Keratinocyte (primary cell): ENCODE measurements around the gene PRKN. TPM values are rescaled to one million over a fixed set of nuclear protein-coding genes. Genes with fewer than 3 reads are reported as not detected.

Experiments
- DNase-seq: peaks from one replicate; pipeline ENCODE4 v3.0.0-alpha.2; 2011; ENCODE audit warnings: low read depth, missing footprints, low spot score
- FAIRE-seq: peaks from 2 replicates; lab custom pipeline; 2011; peaks lifted over from hg19 to GRCh38; lab: Jason Lieb, UNC
- H2AFZ ChIP-seq: 2 replicates; pipeline ENCODE4 v1.6.0; 2012; ENCODE audit warnings: low read length, control low read depth, inconsistent platforms; ENCODE audit not compliant: control insufficient read depth
- H3K27ac ChIP-seq: 2 replicates; pipeline ENCODE4 v1.5.1; 2011; ENCODE audit warnings: low read length; ENCODE audit not compliant: control insufficient read depth, insufficient read depth
- H3K27me3 ChIP-seq: 3 replicates; pipeline ENCODE4 v1.6.0; 2011; ENCODE audit warnings: low read length; ENCODE audit not compliant: control insufficient read depth, insufficient read depth; ENCODE audit errors: extremely low read depth
- H3K36me3 ChIP-seq, 2 experiments: 2 replicates in 1 of 2; 3 replicates in 1 of 2; pipeline ENCODE4 v1.5.1; 2011; ENCODE audit warnings: low read length in 2 of 2, mild to moderate bottlenecking in 1 of 2; ENCODE audit not compliant: control insufficient read depth in 2 of 2, insufficient read depth in 2 of 2; ENCODE audit errors: extremely low read depth in 1 of 2
- H3K4me1 ChIP-seq: 3 replicates; pipeline ENCODE4 v1.5.1; 2011; ENCODE audit warnings: low read length; ENCODE audit not compliant: control insufficient read depth, insufficient read depth; ENCODE audit errors: extremely low read depth
- H3K4me2 ChIP-seq: 3 replicates; pipeline ENCODE4 v1.6.0; 2011; ENCODE audit warnings: low read depth, low read length; ENCODE audit not compliant: control insufficient read depth, insufficient read depth; ENCODE audit errors: extremely low read depth
- H3K4me3 ChIP-seq, 3 experiments: fragments of 200-600 bp in 1 of 3; sonication (generic) in 1 of 3; 2 replicates in 2 of 3; 3 replicates in 1 of 3; pipeline ENCODE4 v1.5.1; 2011 to 2016; ENCODE audit warnings: low read length in 3 of 3, mild to moderate bottlenecking in 3 of 3, control low read depth in 2 of 3, inconsistent platforms in 1 of 3, low read depth in 1 of 3, mixed read lengths in 1 of 3, mixed run types in 1 of 3, moderate library complexity in 1 of 3; ENCODE audit not compliant: control insufficient read depth in 2 of 3, insufficient read depth in 2 of 3; ENCODE audit errors: extremely low read depth in 1 of 3
- H3K79me2 ChIP-seq: 2 replicates; pipeline ENCODE4 v1.6.0; 2012; ENCODE audit warnings: low read length; ENCODE audit not compliant: control insufficient read depth, insufficient read depth
- H3K9ac ChIP-seq: 3 replicates; pipeline ENCODE4 v1.6.0; 2011; ENCODE audit warnings: low read length; ENCODE audit not compliant: control insufficient read depth, insufficient read depth; ENCODE audit errors: extremely low read depth
- H3K9me1 ChIP-seq: 3 replicates; pipeline ENCODE4 v1.6.0; 2011; ENCODE audit warnings: low read length; ENCODE audit not compliant: control insufficient read depth, insufficient read depth; ENCODE audit errors: extremely low read depth
- H3K9me3 ChIP-seq: 2 replicates; pipeline ENCODE4 v1.5.1; 2012; ENCODE audit warnings: low read depth, low read length; ENCODE audit not compliant: control insufficient read depth
- H4K20me1 ChIP-seq: 3 replicates; pipeline ENCODE4 v1.6.0; 2011; ENCODE audit warnings: low read length; ENCODE audit not compliant: control insufficient read depth, insufficient read depth; ENCODE audit errors: extremely low read depth
- CTCF ChIP-seq, 3 experiments: IDR thresholded peaks in 1 of 3; conservative IDR thresholded peaks in 1 of 3; optimal IDR thresholded peaks in 1 of 3; 2 replicates in 2 of 3; 3 replicates in 1 of 3; pipeline versions ENCODE3 to v1.5.1; 2011; ENCODE audit warnings: low read length in 3 of 3, mild to moderate bottlenecking in 3 of 3, moderate library complexity in 2 of 3, control low read depth in 1 of 3, inconsistent platforms in 1 of 3; ENCODE audit not compliant: insufficient read depth in 2 of 3; ENCODE audit errors: extremely low read depth in 1 of 3
- EZH2 ChIP-seq: IDR thresholded peaks from one replicate; pipeline ENCODE4 v1.6.1; 2012; ENCODE audit warnings: inconsistent platforms, mild to moderate bottlenecking, low read length, moderate library complexity
- dilution Hi-C: fragments of 300-500 bp; cut with MboI; formaldehyde crosslinking; loops from one replicate; pipeline ENCODE4 v1.7.0; 2020; ENCODE audit warnings: low sequenced_read_pairs; ENCODE audit not compliant: extremely low pct_ligation_motif_present
- polyA plus RNA-seq, 5 experiments: library from polyadenylated mRNA; depleted of rRNA in 3 of 5; stranded (reverse) in 3 of 5; stranded (forward) in 1 of 5; unstranded in 1 of 5; fragments of >200 nt; gene quantifications; 1 replicate in 1 of 5; 2 replicates in 3 of 5; 3 replicates in 1 of 5; pipeline versions ENCODE4 v1.2.1 to v1.2.3, GENCODE V29; 2011 to 2012; ENCODE audit warnings: missing spikeins in 2 of 5, low read depth in 1 of 5, low replicate concordance in 1 of 5

PRKN gene
- polyA plus RNA-seq, 1 donor (not counting 4 experiments of a cell fraction or from before 2014, with no cell fraction given), result 0.67 TPM

DNA sequence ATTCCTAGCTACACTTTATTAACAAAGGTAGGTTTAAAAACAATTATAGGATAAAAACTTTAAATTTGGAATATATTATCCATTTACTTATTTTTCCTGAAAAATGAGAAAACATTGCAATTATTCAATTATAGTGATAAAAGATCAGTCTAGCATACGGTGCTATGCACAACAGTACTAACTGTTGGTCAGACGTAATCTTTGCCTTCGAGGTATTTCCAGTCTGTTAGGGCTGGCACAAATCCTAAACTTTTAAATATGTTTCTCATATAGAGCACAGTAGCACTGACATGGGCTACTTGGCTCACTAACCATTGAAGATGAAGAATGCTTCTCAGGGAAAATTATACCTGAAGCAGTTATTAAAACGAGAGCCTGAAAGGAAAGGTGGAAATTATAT lies 214.8 kb downstream of the PRKN start:
- TF ChIP-seq CTCF (optimal IDR thresholded peaks at IDR 0.05 in 1 of 3, IDR thresholded peaks at IDR 0.05 in 1 of 3, conservative IDR thresholded peaks at IDR 0.05 in 1 of 3; ENCODE audit: extremely low read depth in 1 of 3, insufficient read depth in 2 of 3, low read length in 3 of 3) (no peak), EZH2 (no peak)
- no peak overlapping the region for H3K4me2 ChIP-seq
- H3K4me1 ChIP-seq, result no peaks in the 10 kb centered on the region
- H2AFZ ChIP-seq, result no peak overlapping the region
- H4K20me1 ChIP-seq, result no peaks in the 10 kb centered on the region
- no peak overlapping the region for H3K27ac ChIP-seq
- no peak for FAIRE-seq
- H3K9me1 ChIP-seq, result no peaks in the 10 kb centered on the region
- no peak overlapping the region for H3K4me3 ChIP-seq
- no peaks in the 10 kb centered on the region for H3K9me3 ChIP-seq
- no peak for DNase-seq
- H3K36me3 ChIP-seq, result no peaks in the 10 kb centered on the region
- no peak overlapping the region for H3K9ac ChIP-seq
- dilution Hi-C loops, result no loop called here
- H3K79me2 ChIP-seq, result no peaks in the 10 kb centered on the region
- no peaks in the 10 kb centered on the region for H3K27me3 ChIP-seq

- Histone ChIP-seq H3K4me1 (no peaks in the 10 kb centered on the region), H3K4me2 (no peak overlapping the region), H3K79me2 (no peaks in the 10 kb centered on the region), H3K27me3 (no peaks in the 10 kb centered on the region), H3K9ac (no peak overlapping the region), H3K27ac (no peak overlapping the region), H3K36me3 (no peaks in the 10 kb centered on the region), H3K9me1 (no peaks in the 10 kb centered on the region), H3K4me3 (no peak overlapping the region), H4K20me1 (no peaks in the 10 kb centered on the region), H2AFZ (no peak overlapping the region), H3K9me3 (no peaks in the 10 kb centered on the region)
- TF ChIP-seq CTCF (optimal IDR thresholded peaks at IDR 0.05 in 1 of 3, IDR thresholded peaks at IDR 0.05 in 1 of 3, conservative IDR thresholded peaks at IDR 0.05 in 1 of 3; ENCODE audit: extremely low read depth in 1 of 3, insufficient read depth in 2 of 3, low read length in 3 of 3) (no peak), EZH2 (no peak)
- dilution Hi-C loops, result no loop called here
- DNase-seq (no peak), FAIRE-seq (no peak)
These were observed 230.2 kb downstream of the PRKN start for GRCh38 chr6:162497389-162497788.
